ENCODE results near the gene TM7SF3.
A peak's percentile ranks its signal among the peaks of the same experiment; 100 is the strongest.

Gene TM7SF3

GRCh38 chr12:26940516-26941214 lies 73.5 kb downstream of the TM7SF3 start:
- H3K4me3 ChIP-seq (ENCODE audit: low read depth, low read length), result peak overlapping the region; percentile 97
- H3K9me3 ChIP-seq, result no peaks in the 10 kb centered on the region
- no peaks in the 10 kb centered on the region for H3K27me3 ChIP-seq
- H3K36me3 ChIP-seq, result no peaks in the 10 kb centered on the region
- H3K4me1 ChIP-seq, result no peaks in the 10 kb centered on the region; the same call in 1 of the 2 replicates
- no peak for TF ChIP-seq CTCF (IDR thresholded peaks at IDR 0.05; ENCODE audit: low read depth, low read length)
- no peak for DNase-seq

- Histone ChIP-seq H3K27me3 (no peaks in the 10 kb centered on the region), H3K4me1 (no peaks in the 10 kb centered on the region; the same call in 1 of the 2 replicates), H3K4me3 (ENCODE audit: low read depth, low read length) (peak overlapping the region; percentile 97), H3K9me3 (no peaks in the 10 kb centered on the region), H3K36me3 (no peaks in the 10 kb centered on the region)
- DNase-seq, result no peak
- no peak for TF ChIP-seq CTCF (IDR thresholded peaks at IDR 0.05; ENCODE audit: low read depth, low read length)
These were observed 74.2 kb downstream of the TM7SF3 start for GRCh38 chr12:26939953-26940352.

GRCh38 chr12:26939192-26939832 lies 74.9 kb downstream of the TM7SF3 start:
- H3K4me1 ChIP-seq, result no peaks in the 10 kb centered on the region; the same call in 1 of the 2 replicates
- H3K4me3 ChIP-seq (ENCODE audit: low read depth, low read length), result peak overlapping the region; percentile 97
- no peaks in the 10 kb centered on the region for H3K9me3 ChIP-seq
- H3K27me3 ChIP-seq, result no peaks in the 10 kb centered on the region
- TF ChIP-seq CTCF (IDR thresholded peaks at IDR 0.05; ENCODE audit: low read depth, low read length), result no peak
- DNase-seq, result no peak
- H3K36me3 ChIP-seq, result no peaks in the 10 kb centered on the region

- no peak for DNase-seq
- no peaks in the 10 kb centered on the region; the same call in 1 of the 2 replicates for H3K4me1 ChIP-seq
These were observed 75.5 kb downstream of the TM7SF3 start for GRCh38 chr12:26938701-26939062.

GRCh38 chr12:26937863-26938700 lies 76.1 kb downstream of the TM7SF3 start, which contains the start of the genes FGFR1OP2 and INTS13:
Gene FGFR1OP2 (plus strand): TSS chr12:26938470. CDS start chr12:26954159, 15,689 bp downstream.
Gene INTS13 (minus strand): TSS chr12:26937981. CDS start chr12:26936803, 1,178 bp downstream.
- DNase-seq, result peak; percentile 99
- no peaks in the 10 kb centered on the region for H3K9me3 ChIP-seq
- H3K4me3 ChIP-seq (ENCODE audit: low read depth, low read length), result peak within 1 kb of the TSS; percentile 97
- no peaks in the 10 kb centered on the region for H3K36me3 ChIP-seq
- TF ChIP-seq CTCF (IDR thresholded peaks at IDR 0.05; ENCODE audit: low read depth, low read length), result no peak
- no peaks in the 10 kb centered on the region for H3K27me3 ChIP-seq
- no peaks in the 10 kb centered on the region; the same call in 1 of the 2 replicates for H3K4me1 ChIP-seq

More at GRCh38 chr12:26938701-26939062, 75.5 kb downstream of the TM7SF3 start:
- no peak for TF ChIP-seq CTCF (IDR thresholded peaks at IDR 0.05; ENCODE audit: low read depth, low read length)
- no peaks in the 10 kb centered on the region for H3K36me3 ChIP-seq
- peak overlapping the region; percentile 97 for H3K4me3 ChIP-seq (ENCODE audit: low read depth, low read length)
- H3K27me3 ChIP-seq, result no peaks in the 10 kb centered on the region
- H3K9me3 ChIP-seq, result no peaks in the 10 kb centered on the region
